Measurements from ENCODE around the gene RARG. TPM values are rescaled to one million over a fixed set of nuclear protein-coding genes. Genes with fewer than 3 reads are reported as not detected.

Gene RARG
- total RNA-seq, 6 donors from 2014 or later, result 21.2 to 43.0 (median 32.1) TPM

- peaks cover 35 to 48% (median 46%) of the 10 kb centered on the region in 4 donors for H3K4me1 ChIP-seq
- peak overlapping the region in 3 of 4 donors; percentile 42 to 88 (median 84) for H3K27ac ChIP-seq
- ATAC-seq (ENCODE audit: low FRiP score in 2 of 2), result peak in 1 of 2 donors; percentile 3
- H3K9me3 ChIP-seq, result no peaks in the 10 kb centered on the region
- no peaks in the 10 kb centered on the region for H3K36me3 ChIP-seq
- DNase-seq, result peak in 1 of 2 donors; percentile 64
- TF ChIP-seq POLR2A (IDR thresholded peaks at IDR 0.05), result no peak
- TF ChIP-seq POLR2AphosphoS5 (IDR thresholded peaks at IDR 0.05), result no peak
- TF ChIP-seq EP300 (IDR thresholded peaks at IDR 0.05), result no peak
- TF ChIP-seq CTCF (IDR thresholded peaks at IDR 0.05), result no peak
- no peaks in the 10 kb centered on the region for H3K27me3 ChIP-seq
- 50 to 63% methylated on average over 4 of the region's 7 CpGs for WGBS, 2 donors
- H3K4me3 ChIP-seq, result no peak overlapping the region
Measured at GRCh38 chr12:53233671-53234121, 1.7 kb upstream of the RARG start.

GRCh38 chr12:53232646-53233461, 845 bp upstream of the RARG start:
- Histone ChIP-seq H3K4me3 (peak overlapping the region in 3 of 4 donors; percentile 59 to 79 (median 66)), H3K36me3 (no peaks in the 10 kb centered on the region), H3K27ac (peak overlapping the region; percentile 72 to 90 (median 86)), H3K4me1 (peaks cover 35 to 48% (median 46%) of the 10 kb centered on the region in 4 donors), H3K27me3 (no peaks in the 10 kb centered on the region), H3K9me3 (no peaks in the 10 kb centered on the region)
- DNase-seq (peak in 1 of 2 donors; percentile 70), ATAC-seq (ENCODE audit: low FRiP score in 2 of 2) (peak; percentile 68 to 74)
- WGBS, 2 donors, result 25 to 52% methylated on average over 4 to 11 of the region's 11 CpGs
- TF ChIP-seq CTCF (IDR thresholded peaks at IDR 0.05) (peak in 1 of 6 experiments; percentile 15), POLR2AphosphoS5 (IDR thresholded peaks at IDR 0.05) (no peak), POLR2A (IDR thresholded peaks at IDR 0.05) (peak in 1 of 4 donors; percentile 10), EP300 (IDR thresholded peaks at IDR 0.05) (no peak)

- Histone ChIP-seq H3K4me1 (peaks cover 35 to 48% (median 46%) of the 10 kb centered on the region in 4 donors), H3K4me3 (peak overlapping the region; percentile 59 to 79 (median 65)), H3K27me3 (no peaks in the 10 kb centered on the region), H3K27ac (peak overlapping the region; percentile 72 to 90 (median 86)), H3K36me3 (peaks cover 0 to 3% (median 0%) of the 10 kb centered on the region in 4 donors), H3K9me3 (no peaks in the 10 kb centered on the region)
- peak in 1 of 2 donors; percentile 8 for ATAC-seq (ENCODE audit: low FRiP score in 2 of 2)
- TF ChIP-seq POLR2A (IDR thresholded peaks at IDR 0.05) (no peak), EP300 (IDR thresholded peaks at IDR 0.05) (no peak), POLR2AphosphoS5 (IDR thresholded peaks at IDR 0.05) (no peak), CTCF (IDR thresholded peaks at IDR 0.05) (no peak)
- WGBS, 2 donors, result 1% methylated on average over 9 of the region's 9 CpGs; no CpG with 5 or more reads in 1 of the 2 donors
- no peak for DNase-seq
Measured at GRCh38 chr12:53231671-53231920, 413 bp downstream of the RARG start.

- ATAC-seq (ENCODE audit: low FRiP score in 2 of 2), result peak in 1 of 2 donors; percentile 83
Measured at GRCh38 chr12:53230108-53230845, 1.7 kb downstream of the RARG start.

More at GRCh38 chr12:53230108-53230845, 1.7 kb downstream of the RARG start:
- TF ChIP-seq POLR2A (IDR thresholded peaks at IDR 0.05) (no peak), EP300 (IDR thresholded peaks at IDR 0.05) (no peak), POLR2AphosphoS5 (IDR thresholded peaks at IDR 0.05) (no peak), CTCF (IDR thresholded peaks at IDR 0.05) (no peak)
- Histone ChIP-seq H3K36me3 (peaks cover 0 to 6% (median 0%) of the 10 kb centered on the region in 4 donors), H3K9me3 (no peaks in the 10 kb centered on the region), H3K4me3 (peak overlapping the region in 2 of 4 donors; percentile 59 to 79), H3K27ac (peak overlapping the region; percentile 72 to 90 (median 86)), H3K4me1 (peaks cover 42 to 56% (median 48%) of the 10 kb centered on the region in 4 donors), H3K27me3 (no peaks in the 10 kb centered on the region)
- peak; percentile 75 to 86 for DNase-seq
- 48 to 63% methylated on average over 6 to 9 of the region's 10 CpGs for WGBS, 2 donors
